ENCODE results near the gene TTC8.

GRCh38 chr14:88804477-88804876 is 20.0 kb upstream of the TTC8 start:
- TF ChIP-seq POLR2A (IDR thresholded peaks at IDR 0.05) (no peak), CTCF (IDR thresholded peaks at IDR 0.05 in 4 of 5, conservative IDR thresholded peaks at IDR 0.05 in 1 of 5) (no peak)

All from gastrocnemius medialis (tissue), 4 donors.